GM12878 (cell line): ENCODE measurements around the gene MROH8. TPM values are rescaled to one million over a fixed set of nuclear protein-coding genes. Genes with fewer than 3 reads are reported as not detected.

ENCODE experiments used
- EP300 ChIP-seq, 2 experiments: fragments of 150-350 bp in 1 of 2; IDR thresholded peaks; 2 replicates each; pipeline ENCODE4 v1.6.1; 2011 to 2012; ENCODE audit warnings: low read depth in 2 of 2, low read length in 2 of 2, borderline replicate concordance in 1 of 2, improper control_type of control experiment in 1 of 2, inconsistent platforms in 1 of 2; ENCODE audit not compliant: control insufficient read depth in 1 of 2
- PBX3 ChIP-seq: IDR thresholded peaks from 2 replicates; pipeline ENCODE4 v1.6.1; 2011; ENCODE audit warnings: mild to moderate bottlenecking, low read depth, low read length, moderate library complexity; ENCODE audit not compliant: insufficient replicate concordance
- RAD21 ChIP-seq: IDR thresholded peaks from 2 replicates; pipeline ENCODE4 v1.6.1; 2011; ENCODE audit warnings: mild to moderate bottlenecking, low read depth, low read length, moderate library complexity; ENCODE audit not compliant: insufficient read depth
- RBBP5 ChIP-seq: fragments of 200-600 bp; sonication (generic); conservative IDR thresholded peaks from 2 replicates; pipeline ENCODE4 v1.6.1; 2016
- SIN3A ChIP-seq: IDR thresholded peaks from 2 replicates; pipeline ENCODE4 v1.6.1; 2012; ENCODE audit warnings: low read depth, low read length, improper control_type of control experiment
- SMC3 ChIP-seq: IDR thresholded peaks from 2 replicates; pipeline ENCODE4 v1.6.1; 2011; ENCODE audit warnings: low read length, improper control_type of control experiment, borderline replicate concordance
- STAT1 ChIP-seq: fragments of 450-650 bp; conservative IDR thresholded peaks from 2 replicates; pipeline ENCODE4 v1.6.1; 2014; ENCODE audit warnings: antibody characterized with exemption, mild to moderate bottlenecking
- USF1 ChIP-seq: IDR thresholded peaks from 2 replicates; pipeline ENCODE4 v1.6.1; 2011; ENCODE audit warnings: borderline replicate concordance, low read depth, mild to moderate bottlenecking, moderate library complexity, mixed read lengths, low read length; ENCODE audit not compliant: insufficient read depth; ENCODE audit errors: extremely low read length
- YY1 ChIP-seq: IDR thresholded peaks from 2 replicates; pipeline ENCODE4 v1.6.1; 2011; ENCODE audit warnings: low read depth, mild to moderate bottlenecking, low read length
- ZBTB33 ChIP-seq: fragments of 450-650 bp; IDR thresholded peaks from 2 replicates; pipeline ENCODE4 v1.6.1; 2017; ENCODE audit warnings: mild to moderate bottlenecking
- ZNF24 ChIP-seq: fragments of 450-650 bp; IDR thresholded peaks from 2 replicates; pipeline ENCODE4 v1.6.1; 2017; ENCODE audit warnings: antibody characterized with exemption, mild to moderate bottlenecking
- ZNF687 ChIP-seq: fragments of 450-650 bp; IDR thresholded peaks from 2 replicates; pipeline ENCODE4 v1.6.1; 2017; ENCODE audit warnings: mild to moderate bottlenecking, moderate library complexity
- polyA plus RNA-seq, 11 experiments: library from polyadenylated mRNA; depleted of rRNA in 4 of 11; unstranded in 6 of 11; stranded (reverse) in 5 of 11; fragments of >200 nt; fragmentation: Nextera tagmentation in 4 of 11; fragmentation: Illumina TruSeq in 1 of 11; extraction: Ambion mirVana in 4 of 11; extraction: Trizol in 1 of 11; gene quantifications; 1 replicate in 1 of 11; 2 replicates in 10 of 11; pipeline versions ENCODE4 v1.2.1 to v1.2.3, GENCODE V29; 2011 to 2016; ENCODE audit warnings: inconsistent platforms in 2 of 11, missing spikeins in 2 of 11, low read depth in 1 of 11
- total RNA-seq, 4 experiments: library from RNA; depleted of rRNA in 3 of 4; stranded (reverse); fragments of >200 nt in 3 of 4; fragmentation: Illumina TruSeq in 1 of 4; extraction: Trizol in 1 of 4; gene quantifications; 2 replicates each; pipeline versions ENCODE4 v1.2.1 to v1.2.3, GENCODE V29; 2013 to 2021

MROH8 gene
- total and polyA plus RNA-seq, 10 of the 15 experiments (the other 5 are each of a cell fraction or from before 2014, with no cell fraction given), result 0.16 to 2.8 (median 1.8) TPM

GRCh38 chr20:37081717-37082289, 97.5 kb downstream of the MROH8 start (continued):
- TF ChIP-seq USF1 (no peak), ZBTB33 (no peak), STAT1 (no peak), SIN3A (no peak), ZNF687 (no peak), ZNF24 (no peak), RAD21 (peak; percentile 56), YY1 (0 out of 2 replicates have a peak, but pooled peaks have one; percentile 41), PBX3 (no peak), RBBP5 (no peak), SMC3 (peak; percentile 32; the same call in 1 of the 2 replicates), EP300 (IDR thresholded peaks at IDR 0.05; ENCODE audit: borderline replicate concordance in 1 of 2, control insufficient read depth in 1 of 2, low read depth in 2 of 2, low read length in 2 of 2) (no peak)
